ENCODE results near the gene ATXN10.

DNA sequence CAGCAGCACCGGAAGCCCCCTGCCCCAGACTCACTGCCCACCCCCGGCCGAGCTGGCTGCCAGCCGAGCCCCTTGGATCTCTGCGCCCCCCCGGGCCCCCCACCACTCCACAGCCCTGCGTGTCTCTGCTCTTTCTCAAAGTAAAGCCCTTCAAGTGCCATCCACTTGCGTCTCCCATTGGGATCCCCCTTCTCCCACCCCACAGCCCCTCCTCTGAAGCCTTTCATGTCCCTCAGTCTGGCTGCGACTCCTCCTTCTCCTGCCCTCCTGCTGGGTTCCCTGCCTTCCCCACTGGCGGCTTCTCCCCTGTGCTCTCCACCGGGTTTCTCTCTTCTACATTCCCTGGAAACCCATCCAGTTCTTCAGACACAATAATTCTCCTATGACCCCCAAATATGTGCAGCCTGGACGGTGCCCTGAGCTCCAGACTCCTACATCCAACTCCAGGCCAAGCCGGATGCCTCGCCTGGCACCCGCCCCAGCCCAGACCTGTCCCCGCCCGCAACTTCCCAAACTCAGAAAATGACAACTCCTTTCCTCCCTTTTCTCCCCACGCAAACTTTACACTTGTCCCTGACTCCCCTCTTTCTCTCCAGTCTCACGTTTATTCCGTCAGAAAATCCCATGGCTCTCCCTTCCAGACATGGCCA is 196.4 kb downstream of the ATXN10 start:
- TF ChIP-seq, protein P1, sequence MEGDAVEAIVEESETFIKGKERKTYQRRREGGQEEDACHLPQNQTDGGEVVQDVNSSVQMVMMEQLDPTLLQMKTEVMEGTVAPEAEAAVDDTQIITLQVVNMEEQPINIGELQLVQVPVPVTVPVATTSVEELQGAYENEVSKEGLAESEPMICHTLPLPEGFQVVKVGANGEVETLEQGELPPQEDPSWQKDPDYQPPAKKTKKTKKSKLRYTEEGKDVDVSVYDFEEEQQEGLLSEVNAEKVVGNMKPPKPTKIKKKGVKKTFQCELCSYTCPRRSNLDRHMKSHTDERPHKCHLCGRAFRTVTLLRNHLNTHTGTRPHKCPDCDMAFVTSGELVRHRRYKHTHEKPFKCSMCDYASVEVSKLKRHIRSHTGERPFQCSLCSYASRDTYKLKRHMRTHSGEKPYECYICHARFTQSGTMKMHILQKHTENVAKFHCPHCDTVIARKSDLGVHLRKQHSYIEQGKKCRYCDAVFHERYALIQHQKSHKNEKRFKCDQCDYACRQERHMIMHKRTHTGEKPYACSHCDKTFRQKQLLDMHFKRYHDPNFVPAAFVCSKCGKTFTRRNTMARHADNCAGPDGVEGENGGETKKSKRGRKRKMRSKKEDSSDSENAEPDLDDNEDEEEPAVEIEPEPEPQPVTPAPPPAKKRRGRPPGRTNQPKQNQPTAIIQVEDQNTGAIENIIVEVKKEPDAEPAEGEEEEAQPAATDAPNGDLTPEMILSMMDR (conservative IDR thresholded peaks at IDR 0.05; ENCODE audit: low read length) = no peak
- TF ChIP-seq EZH2phosphoT487 (IDR thresholded peaks at IDR 0.05; ENCODE audit: borderline replicate concordance) = no peak
